GM12878 (cell line): Measurements from ENCODE around the gene CRHR2. TPM values are rescaled to one million over a fixed set of nuclear protein-coding genes. Genes with fewer than 3 reads are reported as not detected.

Experiments used
- ATAC-seq: fragments of 200-7000 bp; cut with Tn5 transposase; 3 replicates; pipeline ENCODE4 v1.9.1; 2020; ENCODE audit warnings: mild to moderate bottlenecking, moderate library complexity
- BruUV-seq: library from RNA; stranded (reverse); fragments of 400-500 nt; replicated peaks from 2 replicates; lab custom pipeline; 2021; lab: Mats Ljungman, UMichigan
- CTCF ChIA-PET: fragments of 300-600 bp; sonication (Branson Sonifier 250); formaldehyde crosslinking; extraction: SDS; loops from one replicate; lab custom pipeline; 2021; ENCODE audit warnings: inconsistent platforms; lab: Yijun Ruan, JAX
- POLR2A ChIA-PET: fragments of 350-600 bp; formaldehyde crosslinking; extraction: SDS; loops from one replicate; lab custom pipeline; 2021; ENCODE audit warnings: inconsistent platforms; lab: Charles Lee
- RAD21 ChIA-PET: fragments of 300-600 bp; sonication (Branson Sonifier 250); formaldehyde crosslinking; loops from one replicate; lab custom pipeline; 2023; ENCODE audit warnings: antibody characterized with exemption; ENCODE audit not compliant: unreplicated experiment; lab: Charles Lee
- SMC1A ChIA-PET: fragments of 300-600 bp; sonication (Branson Sonifier 250); formaldehyde crosslinking; loops from one replicate; lab custom pipeline; 2023; ENCODE audit not compliant: unreplicated experiment, uncharacterized antibody; lab: Charles Lee
- DNase-seq: peaks from one replicate; pipeline ENCODE4 v3.0.0-alpha.2; 2011; ENCODE audit warnings: low read depth, low spot score
- FAIRE-seq: peaks from 3 replicates; lab custom pipeline; 2011; peaks lifted over from hg19 to GRCh38; lab: Jason Lieb, UNC
- H2AFZ ChIP-seq: 2 replicates; pipeline ENCODE4 v1.6.0; 2011; ENCODE audit warnings: low read depth, low read length, control low read depth; ENCODE audit not compliant: control insufficient read depth
- H3K27ac ChIP-seq: 2 replicates; pipeline ENCODE4 v1.5.1; 2011; ENCODE audit warnings: control low read depth; ENCODE audit not compliant: control insufficient read depth, insufficient read depth
- H3K27me3 ChIP-seq, 2 experiments: replicated peaks in 1 of 2; 2 replicates each; pipeline versions ENCODE4 v1.6.0 to v1.6.1; 2011; ENCODE audit warnings: low read length in 1 of 2; ENCODE audit not compliant: control insufficient read depth in 2 of 2, insufficient read depth in 2 of 2
- H3K36me3 ChIP-seq, 2 experiments: 2 replicates each; pipeline ENCODE4 v1.5.1; 2011; ENCODE audit warnings: low read length in 1 of 2; ENCODE audit not compliant: control insufficient read depth in 2 of 2, insufficient read depth in 2 of 2
- H3K4me1 ChIP-seq: 2 replicates; pipeline ENCODE4 v1.6.1; 2011; ENCODE audit warnings: mild to moderate bottlenecking, low read length, moderate library complexity, mixed read lengths; ENCODE audit not compliant: control insufficient read depth, insufficient read depth
- H3K4me2 ChIP-seq: 2 replicates; pipeline ENCODE4 v1.6.0; 2011; ENCODE audit warnings: control low read depth; ENCODE audit not compliant: control insufficient read depth, insufficient read depth
- H3K4me3 ChIP-seq: fragments of 200-600 bp; sonication (generic); 2 replicates; pipeline ENCODE4 v1.5.1; 2016
- H3K79me2 ChIP-seq: 2 replicates; pipeline ENCODE4 v1.6.0; 2011; ENCODE audit warnings: low read length; ENCODE audit not compliant: control insufficient read depth, insufficient read depth
- H3K9ac ChIP-seq: 2 replicates; pipeline ENCODE4 v1.8.0; 2011; ENCODE audit warnings: low read length, control low read depth, mixed read lengths; ENCODE audit not compliant: control insufficient read depth, insufficient read depth
- H3K9me3 ChIP-seq: replicated peaks from 3 replicates; pipeline ENCODE4 v1.5.1; 2011; ENCODE audit warnings: mild to moderate bottlenecking, low read length; ENCODE audit not compliant: control insufficient read depth, insufficient read depth
- H4K20me1 ChIP-seq: 2 replicates; pipeline ENCODE4 v1.6.0; 2011; ENCODE audit not compliant: control insufficient read depth, insufficient read depth
- CUX1 ChIP-seq: IDR thresholded peaks from 2 replicates; pipeline ENCODE4 v1.6.1; 2012; ENCODE audit warnings: improper control_type of control experiment, low read depth, low read length; ENCODE audit not compliant: insufficient replicate concordance
- ELK1 ChIP-seq: IDR thresholded peaks from 2 replicates; pipeline ENCODE4 v1.6.1; 2012; ENCODE audit warnings: low read depth, low read length, improper control_type of control experiment
- MAX ChIP-seq: IDR thresholded peaks from 2 replicates; pipeline ENCODE4 v1.6.1; 2012; ENCODE audit warnings: low read depth, low read length, improper control_type of control experiment
- WGBS: methylation state at CpG from one replicate; pipeline ENCODE4 v1.1.6; 2016; ENCODE audit warnings: low lambda C conversion rate; ENCODE audit not compliant: insufficient replicate concordance, insufficient coverage; ENCODE audit errors: missing lambda C conversion rate; 5-methylcytosine and 5-hydroxymethylcytosine counted together
- in situ Hi-C: fragments of 300-500 bp; cut with MboI; formaldehyde crosslinking; loops from 9 replicates; pipeline ENCODE4 v1.14.3; 2018; ENCODE audit warnings: mixed read lengths
- intact Hi-C: fragments of 100-400 bp; cut with micrococcal nuclease; formaldehyde crosslinking; loops from one replicate; pipeline ENCODE4 v1.14.2; 2022; ENCODE audit not compliant: unreplicated experiment
- polyA plus RNA-seq, 11 experiments: library from polyadenylated mRNA; depleted of rRNA in 4 of 11; unstranded in 6 of 11; stranded (reverse) in 5 of 11; fragments of >200 nt; fragmentation: Nextera tagmentation in 4 of 11; fragmentation: Illumina TruSeq in 1 of 11; extraction: Ambion mirVana in 4 of 11; extraction: Trizol in 1 of 11; gene quantifications; 1 replicate in 1 of 11; 2 replicates in 10 of 11; pipeline versions ENCODE4 v1.2.1 to v1.2.3, GENCODE V29; 2011 to 2016; ENCODE audit warnings: inconsistent platforms in 2 of 11, missing spikeins in 2 of 11, low read depth in 1 of 11
- total RNA-seq, 4 experiments: library from RNA; depleted of rRNA in 3 of 4; stranded (reverse); fragments of >200 nt in 3 of 4; fragmentation: Illumina TruSeq in 1 of 4; extraction: Trizol in 1 of 4; gene quantifications; 2 replicates each; pipeline versions ENCODE4 v1.2.1 to v1.2.3, GENCODE V29; 2013 to 2021
- TF ChIP-seq, protein P1 (sequence below), 3 experiments: IDR thresholded peaks in 2 of 3; conservative IDR thresholded peaks in 1 of 3; 2 replicates each; pipeline ENCODE4 v1.5.1; 2011; ENCODE audit warnings: low read depth in 3 of 3, low read length in 3 of 3, mild to moderate bottlenecking in 3 of 3, control low read depth in 2 of 3, moderate library complexity in 2 of 3, inconsistent platforms in 1 of 3, mixed read lengths in 1 of 3; ENCODE audit not compliant: control insufficient read depth in 2 of 3, insufficient read depth in 1 of 3; ENCODE audit errors: extremely low read depth in 1 of 3

CRHR2 gene
- total and polyA plus RNA-seq, 10 of the 15 experiments (the other 5 are each of a cell fraction or from before 2014, with no cell fraction given) = not detected

- no peak for TF ChIP-seq CUX1
Measured at GRCh38 chr7:30703756-30704155, 21.5 kb upstream of the CRHR2 start (continued).

- no peaks in the 10 kb centered on the region for H3K4me1 ChIP-seq
- ATAC-seq = peak; percentile 43; the same call in 1 of the 3 replicates
- H3K27ac ChIP-seq = no peak overlapping the region
- ChIA-PET CTCF (interaction anchor here (0.7 to 2.1 kb wide), 4 partner anchors 36 to 179 kb away, joined by 3 to 10 read pairs (median 5); no protein-coding TSS in a partner anchor), SMC1A (interaction anchor here (0.7 to 1.5 kb wide), 2 partner anchors 13 to 276 kb away, joined by 3 read pairs; no protein-coding TSS in a partner anchor), POLR2A (no interaction called here)
- no peaks in the 10 kb centered on the region for H4K20me1 ChIP-seq
- no peak overlapping the region for H3K9ac ChIP-seq
- no peak for FAIRE-seq
- no peaks in the 10 kb centered on the region for H3K79me2 ChIP-seq
- peaks cover 0 to 3% of the 10 kb centered on the region in 2 experiments; a peak in 2 of 4 replicates for H3K27me3 ChIP-seq
- H3K36me3 ChIP-seq = no peaks in the 10 kb centered on the region
- no peak overlapping the region for H3K4me2 ChIP-seq
- intact Hi-C loops = no loop called here
- H3K4me3 ChIP-seq = no peak overlapping the region
- 89% methylated on average over 1 of the region's 1 CpG for WGBS
- no peak overlapping the region for H2AFZ ChIP-seq
- BruUV-seq = no TSS peak
- no peak for TF ChIP-seq MAX
- TF ChIP-seq, protein P1, sequence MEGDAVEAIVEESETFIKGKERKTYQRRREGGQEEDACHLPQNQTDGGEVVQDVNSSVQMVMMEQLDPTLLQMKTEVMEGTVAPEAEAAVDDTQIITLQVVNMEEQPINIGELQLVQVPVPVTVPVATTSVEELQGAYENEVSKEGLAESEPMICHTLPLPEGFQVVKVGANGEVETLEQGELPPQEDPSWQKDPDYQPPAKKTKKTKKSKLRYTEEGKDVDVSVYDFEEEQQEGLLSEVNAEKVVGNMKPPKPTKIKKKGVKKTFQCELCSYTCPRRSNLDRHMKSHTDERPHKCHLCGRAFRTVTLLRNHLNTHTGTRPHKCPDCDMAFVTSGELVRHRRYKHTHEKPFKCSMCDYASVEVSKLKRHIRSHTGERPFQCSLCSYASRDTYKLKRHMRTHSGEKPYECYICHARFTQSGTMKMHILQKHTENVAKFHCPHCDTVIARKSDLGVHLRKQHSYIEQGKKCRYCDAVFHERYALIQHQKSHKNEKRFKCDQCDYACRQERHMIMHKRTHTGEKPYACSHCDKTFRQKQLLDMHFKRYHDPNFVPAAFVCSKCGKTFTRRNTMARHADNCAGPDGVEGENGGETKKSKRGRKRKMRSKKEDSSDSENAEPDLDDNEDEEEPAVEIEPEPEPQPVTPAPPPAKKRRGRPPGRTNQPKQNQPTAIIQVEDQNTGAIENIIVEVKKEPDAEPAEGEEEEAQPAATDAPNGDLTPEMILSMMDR (IDR thresholded peaks at IDR 0.05 in 2 of 3, conservative IDR thresholded peaks at IDR 0.05 in 1 of 3; ENCODE audit: control insufficient read depth in 2 of 3, extremely low read depth in 1 of 3, insufficient read depth in 1 of 3, low read depth in 3 of 3, low read length in 3 of 3) = peak in 2 of 3 experiments; percentile 15 to 26; a peak in 2 of 6 replicates
- TF ChIP-seq ELK1 = no peak
- TF ChIP-seq, all 136 proteins: peak for 1
- RAD21 ChIA-PET = no interaction called here
- in situ Hi-C loops = no loop called here
- H3K9me3 ChIP-seq = no peaks in the 10 kb centered on the region
- DNase-seq = no peak
Measured at GRCh38 chr7:30702200-30702599, 19.9 kb upstream of the CRHR2 start.
